Osteocyte (in vitro differentiated cells): ENCODE data around the gene SEMA5B. TPM values are rescaled to one million over a fixed set of nuclear protein-coding genes. Genes with fewer than 3 reads are reported as not detected.

Source experiments
- DNase-seq: peaks from one replicate; pipeline ENCODE4 v3.0.0; 2021; ENCODE audit warnings: mixed read lengths; ENCODE audit not compliant: unreplicated experiment; ENCODE audit errors: extremely low spot score
- H3K27ac Mint-ChIP-seq: one replicate; pipeline ENCODE4 v1.8.0; 2021; ENCODE audit warnings: mild to moderate bottlenecking, mixed read lengths; ENCODE audit not compliant: unreplicated experiment
- H3K27me3 Mint-ChIP-seq: one replicate; pipeline ENCODE4 v1.8.0; 2021; ENCODE audit warnings: mixed read lengths; ENCODE audit not compliant: unreplicated experiment
- H3K36me3 Mint-ChIP-seq: one replicate; pipeline ENCODE4 v1.8.0; 2021; ENCODE audit warnings: mixed read lengths; ENCODE audit not compliant: unreplicated experiment
- H3K4me1 Mint-ChIP-seq: one replicate; pipeline ENCODE4 v1.8.0; 2021; ENCODE audit warnings: mixed read lengths; ENCODE audit not compliant: unreplicated experiment
- H3K4me3 Mint-ChIP-seq: one replicate; pipeline ENCODE4 v1.8.0; 2021; ENCODE audit warnings: mild to moderate bottlenecking, moderate library complexity, mixed read lengths; ENCODE audit not compliant: unreplicated experiment
- H3K9me3 Mint-ChIP-seq: one replicate; pipeline ENCODE4 v1.8.0; 2021; ENCODE audit warnings: mixed read lengths; ENCODE audit not compliant: unreplicated experiment
- total RNA-seq: library from RNA; stranded (reverse); gene quantifications from 2 replicates; pipeline ENCODE4 v1.2.1, GENCODE V29; 2021
- TF ChIP-seq, protein P1 (sequence below): fragments of 200-600 bp; sonication (generic); IDR thresholded peaks from 2 replicates; pipeline ENCODE4 v1.5.0; 2021; ENCODE audit warnings: antibody characterized with exemption, mild to moderate bottlenecking, moderate library complexity

SEMA5B gene
- total RNA-seq, 1 donor from 2014 or later, result 1.3 TPM

DNA sequence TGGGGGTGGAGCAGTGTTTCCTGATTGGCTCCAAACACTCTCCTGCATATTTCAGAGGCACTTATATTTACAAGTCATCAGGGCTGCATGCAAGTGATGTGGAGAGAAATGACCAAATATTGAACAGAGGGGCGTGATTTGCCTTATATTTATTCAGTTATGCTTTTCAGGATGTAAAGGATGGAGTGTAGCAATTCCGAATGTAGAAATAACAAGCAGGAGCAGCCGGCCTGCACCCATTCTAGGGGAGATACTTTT is 19.4 kb upstream of the SEMA5B start:
- Mint-ChIP-seq H3K9me3 (no peaks in the 10 kb centered on the region), H3K4me3 (no peak overlapping the region), H3K36me3 (no peaks in the 10 kb centered on the region), H3K4me1 (peaks cover 24% of the 10 kb centered on the region), H3K27ac (peak overlapping the region; percentile 35), H3K27me3 (peaks cover 6% of the 10 kb centered on the region)
- TF ChIP-seq, protein P1, sequence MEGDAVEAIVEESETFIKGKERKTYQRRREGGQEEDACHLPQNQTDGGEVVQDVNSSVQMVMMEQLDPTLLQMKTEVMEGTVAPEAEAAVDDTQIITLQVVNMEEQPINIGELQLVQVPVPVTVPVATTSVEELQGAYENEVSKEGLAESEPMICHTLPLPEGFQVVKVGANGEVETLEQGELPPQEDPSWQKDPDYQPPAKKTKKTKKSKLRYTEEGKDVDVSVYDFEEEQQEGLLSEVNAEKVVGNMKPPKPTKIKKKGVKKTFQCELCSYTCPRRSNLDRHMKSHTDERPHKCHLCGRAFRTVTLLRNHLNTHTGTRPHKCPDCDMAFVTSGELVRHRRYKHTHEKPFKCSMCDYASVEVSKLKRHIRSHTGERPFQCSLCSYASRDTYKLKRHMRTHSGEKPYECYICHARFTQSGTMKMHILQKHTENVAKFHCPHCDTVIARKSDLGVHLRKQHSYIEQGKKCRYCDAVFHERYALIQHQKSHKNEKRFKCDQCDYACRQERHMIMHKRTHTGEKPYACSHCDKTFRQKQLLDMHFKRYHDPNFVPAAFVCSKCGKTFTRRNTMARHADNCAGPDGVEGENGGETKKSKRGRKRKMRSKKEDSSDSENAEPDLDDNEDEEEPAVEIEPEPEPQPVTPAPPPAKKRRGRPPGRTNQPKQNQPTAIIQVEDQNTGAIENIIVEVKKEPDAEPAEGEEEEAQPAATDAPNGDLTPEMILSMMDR, result no peak
- no peak for DNase-seq

GRCh38 chr3:123046262-123047061 is 18.9 kb upstream of the SEMA5B start:
- Mint-ChIP-seq H3K4me1 (peaks cover 24% of the 10 kb centered on the region), H3K9me3 (no peaks in the 10 kb centered on the region), H3K4me3 (no peak overlapping the region), H3K36me3 (no peaks in the 10 kb centered on the region), H3K27ac (peak overlapping the region; percentile 35), H3K27me3 (peaks cover 11% of the 10 kb centered on the region)
- TF ChIP-seq, protein P1, result no peak
- DNase-seq, result no peak

- no peaks in the 10 kb centered on the region for H3K36me3 Mint-ChIP-seq
- H3K9me3 Mint-ChIP-seq, result no peaks in the 10 kb centered on the region
- peaks cover 19% of the 10 kb centered on the region for H3K27me3 Mint-ChIP-seq
- no peak overlapping the region for H3K4me3 Mint-ChIP-seq
- no peak for DNase-seq
- TF ChIP-seq, protein P1, result no peak
- no peak overlapping the region for H3K27ac Mint-ChIP-seq
- H3K4me1 Mint-ChIP-seq, result peaks cover 24% of the 10 kb centered on the region
These were observed 17.6 kb upstream of the SEMA5B start for GRCh38 chr3:123044981-123045763.

DNA sequence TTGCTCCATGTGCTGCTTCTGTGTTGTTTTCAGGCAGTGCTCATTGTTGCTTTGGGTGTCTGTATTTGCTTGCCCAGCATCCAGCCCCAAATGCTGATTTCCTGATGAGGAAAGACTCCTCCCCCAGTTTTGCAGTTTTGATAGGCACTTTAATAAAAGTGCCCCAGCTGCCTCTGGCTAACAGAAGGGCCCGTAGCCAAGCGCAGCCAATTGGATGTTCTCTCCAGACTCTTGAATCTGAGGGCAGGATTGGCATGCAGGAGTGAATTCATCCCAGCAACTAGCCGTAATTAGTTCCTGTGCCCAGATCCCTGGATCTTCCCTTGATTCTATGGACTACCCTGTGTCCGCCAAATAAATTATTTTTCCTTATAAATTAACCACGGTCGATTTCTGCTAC is 14.8 kb upstream of the SEMA5B start:
- DNase-seq, result no peak
- TF ChIP-seq, protein P1, result no peak
- Mint-ChIP-seq H3K36me3 (no peaks in the 10 kb centered on the region), H3K27me3 (peaks cover 32% of the 10 kb centered on the region), H3K27ac (no peak overlapping the region), H3K4me3 (no peak overlapping the region), H3K4me1 (peaks cover 32% of the 10 kb centered on the region), H3K9me3 (no peaks in the 10 kb centered on the region)

GRCh38 chr3:123039178-123039577 is 11.6 kb upstream of the SEMA5B start:
- H3K36me3 Mint-ChIP-seq, result no peaks in the 10 kb centered on the region
- TF ChIP-seq, protein P1, result no peak
- H3K9me3 Mint-ChIP-seq, result no peaks in the 10 kb centered on the region
- no peak overlapping the region for H3K4me3 Mint-ChIP-seq
- peaks cover 40% of the 10 kb centered on the region for H3K27me3 Mint-ChIP-seq
- no peak overlapping the region for H3K27ac Mint-ChIP-seq
- peaks cover 21% of the 10 kb centered on the region for H3K4me1 Mint-ChIP-seq
- DNase-seq, result no peak
